ENCODE measurements around the gene ARL6.

GRCh38 chr3:97822359-97822775, 57.8 kb downstream of the ARL6 start:
- TF ChIP-seq, protein P1, sequence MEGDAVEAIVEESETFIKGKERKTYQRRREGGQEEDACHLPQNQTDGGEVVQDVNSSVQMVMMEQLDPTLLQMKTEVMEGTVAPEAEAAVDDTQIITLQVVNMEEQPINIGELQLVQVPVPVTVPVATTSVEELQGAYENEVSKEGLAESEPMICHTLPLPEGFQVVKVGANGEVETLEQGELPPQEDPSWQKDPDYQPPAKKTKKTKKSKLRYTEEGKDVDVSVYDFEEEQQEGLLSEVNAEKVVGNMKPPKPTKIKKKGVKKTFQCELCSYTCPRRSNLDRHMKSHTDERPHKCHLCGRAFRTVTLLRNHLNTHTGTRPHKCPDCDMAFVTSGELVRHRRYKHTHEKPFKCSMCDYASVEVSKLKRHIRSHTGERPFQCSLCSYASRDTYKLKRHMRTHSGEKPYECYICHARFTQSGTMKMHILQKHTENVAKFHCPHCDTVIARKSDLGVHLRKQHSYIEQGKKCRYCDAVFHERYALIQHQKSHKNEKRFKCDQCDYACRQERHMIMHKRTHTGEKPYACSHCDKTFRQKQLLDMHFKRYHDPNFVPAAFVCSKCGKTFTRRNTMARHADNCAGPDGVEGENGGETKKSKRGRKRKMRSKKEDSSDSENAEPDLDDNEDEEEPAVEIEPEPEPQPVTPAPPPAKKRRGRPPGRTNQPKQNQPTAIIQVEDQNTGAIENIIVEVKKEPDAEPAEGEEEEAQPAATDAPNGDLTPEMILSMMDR (conservative IDR thresholded peaks at IDR 0.05; ENCODE audit: low read depth, low read length), result no peak
- no peak for TF ChIP-seq EZH2phosphoT487 (IDR thresholded peaks at IDR 0.05; ENCODE audit: borderline replicate concordance, low read length)
- TF ChIP-seq EZH2 (IDR thresholded peaks at IDR 0.05; ENCODE audit: low read length, unreplicated experiment), result no peak
